ENCODE measurements around the gene USH2A.

Gene USH2A

GRCh38 chr1:216422821-216423520 lies at the start of gene USH2A:
Gene USH2A, minus strand, starts transcription at chr1:216423448. Its CDS starts 1,112 bp downstream, at chr1:216422336.
- peak; percentile 15 to 49 for DNase-seq

GRCh38 chr1:216466162-216466801 lies 43.0 kb upstream of the USH2A start:
- DNase-seq: no peak

- no peak for DNase-seq
Measured at GRCh38 chr1:216464489-216464888, 41.2 kb upstream of the USH2A start.

- no peak for DNase-seq
Measured at GRCh38 chr1:216462066-216462775, 39.0 kb upstream of the USH2A start.

GRCh38 chr1:216461466-216461865 lies 38.2 kb upstream of the USH2A start:
- no peak for DNase-seq

- no peak for DNase-seq
Measured at GRCh38 chr1:216459651-216460207, 36.5 kb upstream of the USH2A start.

- no peak for DNase-seq
Measured at GRCh38 chr1:216458812-216459211, 35.6 kb upstream of the USH2A start.

GRCh38 chr1:216457356-216457755 lies 34.1 kb upstream of the USH2A start:
- no peak for DNase-seq

GRCh38 chr1:216456682-216457081 lies 33.4 kb upstream of the USH2A start:
- DNase-seq: no peak

- no peak for DNase-seq
Measured at GRCh38 chr1:216453777-216454176, 30.5 kb upstream of the USH2A start.

GRCh38 chr1:216450227-216450626 lies 27.0 kb upstream of the USH2A start:
- DNase-seq: peak in 1 of 2 experiments; percentile 9

GRCh38 chr1:216448011-216448510 lies 24.8 kb upstream of the USH2A start:
- DNase-seq: no peak

GRCh38 chr1:216437603-216438002 lies 14.4 kb upstream of the USH2A start:
- no peak for DNase-seq

- DNase-seq: no peak
Measured at GRCh38 chr1:216434232-216434631, 11.0 kb upstream of the USH2A start.

- no peak for DNase-seq
Measured at GRCh38 chr1:216433175-216433574, 9.9 kb upstream of the USH2A start.

GRCh38 chr1:216430744-216431143 lies 7.5 kb upstream of the USH2A start:
- no peak for DNase-seq

GRCh38 chr1:216425577-216425976 lies 2.3 kb upstream of the USH2A start:
- DNase-seq: no peak

- DNase-seq: no peak
Measured at GRCh38 chr1:216420746-216421145, 2.5 kb downstream of the USH2A start.

- DNase-seq: no peak
Measured at GRCh38 chr1:216420263-216420662, 3.0 kb downstream of the USH2A start.

- no peak for DNase-seq
Measured at GRCh38 chr1:216416488-216416887, 6.8 kb downstream of the USH2A start.

- no peak for DNase-seq
Measured at GRCh38 chr1:216410026-216410425, 13.2 kb downstream of the USH2A start.

- DNase-seq: no peak
Measured at GRCh38 chr1:216390956-216391355, 32.3 kb downstream of the USH2A start.

- DNase-seq: no peak
Measured at GRCh38 chr1:216389774-216390173, 33.5 kb downstream of the USH2A start.
